Ishikawa (cell line): ENCODE measurements around the gene CUL9.

Source experiments
- CEBPB ChIP-seq: IDR thresholded peaks from 2 replicates; pipeline ENCODE4 v1.6.1; 2012
- CREB1 ChIP-seq: IDR thresholded peaks from 2 replicates; pipeline ENCODE4 v1.6.1; 2012; ENCODE audit warnings: low read depth
- MAX ChIP-seq: IDR thresholded peaks from 2 replicates; pipeline ENCODE4 v1.6.1; 2012
- RAD21 ChIP-seq: IDR thresholded peaks from 2 replicates; pipeline ENCODE4 v1.6.1; 2012; ENCODE audit warnings: low read depth
- TEAD4 ChIP-seq: IDR thresholded peaks from 2 replicates; pipeline ENCODE4 v1.6.1; 2012

The CUL9 gene

DNA sequence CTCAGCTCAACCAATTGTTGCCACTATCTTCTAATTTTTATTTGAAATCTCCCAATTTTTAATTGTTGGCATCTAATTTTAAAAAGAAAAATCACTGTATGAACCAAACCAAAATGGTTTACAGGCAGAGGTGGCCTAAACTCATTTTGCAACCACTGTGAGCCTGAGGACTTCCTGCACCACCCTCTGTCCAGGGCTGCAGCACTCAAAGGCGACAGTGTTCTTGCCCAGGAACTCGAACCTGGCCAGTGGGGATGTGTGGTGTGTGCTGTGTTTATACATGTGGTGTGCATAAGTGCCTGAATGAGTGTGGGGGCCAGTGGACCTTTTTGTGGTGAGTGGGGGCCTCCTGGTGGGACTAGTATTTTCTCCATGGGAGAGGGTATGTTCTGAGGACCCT lies 91.7 kb downstream of the CUL9 start:
- TF ChIP-seq RAD21 = no peak
- no peak for TF ChIP-seq CEBPB
- TF ChIP-seq MAX = no peak
- no peak for TF ChIP-seq TEAD4
- no peak for TF ChIP-seq CREB1
